GM19467 (cell line): ENCODE measurements around the gene CCDC85C.

ENCODE experiments used
- ATAC-seq: cut with Tn5 transposase; IDR thresholded peaks from one replicate; pipeline ENCODE4 v1.9.1; 2021; ENCODE audit warnings: mild to moderate bottlenecking, moderate library complexity; ENCODE audit not compliant: unreplicated experiment

CCDC85C gene

GRCh38 chr14:99632410-99633035 lies 28.5 kb upstream of the CCDC85C start:
- no peak for ATAC-seq

GRCh38 chr14:99630202-99630601 lies 26.2 kb upstream of the CCDC85C start:
- ATAC-seq: no peak

DNA sequence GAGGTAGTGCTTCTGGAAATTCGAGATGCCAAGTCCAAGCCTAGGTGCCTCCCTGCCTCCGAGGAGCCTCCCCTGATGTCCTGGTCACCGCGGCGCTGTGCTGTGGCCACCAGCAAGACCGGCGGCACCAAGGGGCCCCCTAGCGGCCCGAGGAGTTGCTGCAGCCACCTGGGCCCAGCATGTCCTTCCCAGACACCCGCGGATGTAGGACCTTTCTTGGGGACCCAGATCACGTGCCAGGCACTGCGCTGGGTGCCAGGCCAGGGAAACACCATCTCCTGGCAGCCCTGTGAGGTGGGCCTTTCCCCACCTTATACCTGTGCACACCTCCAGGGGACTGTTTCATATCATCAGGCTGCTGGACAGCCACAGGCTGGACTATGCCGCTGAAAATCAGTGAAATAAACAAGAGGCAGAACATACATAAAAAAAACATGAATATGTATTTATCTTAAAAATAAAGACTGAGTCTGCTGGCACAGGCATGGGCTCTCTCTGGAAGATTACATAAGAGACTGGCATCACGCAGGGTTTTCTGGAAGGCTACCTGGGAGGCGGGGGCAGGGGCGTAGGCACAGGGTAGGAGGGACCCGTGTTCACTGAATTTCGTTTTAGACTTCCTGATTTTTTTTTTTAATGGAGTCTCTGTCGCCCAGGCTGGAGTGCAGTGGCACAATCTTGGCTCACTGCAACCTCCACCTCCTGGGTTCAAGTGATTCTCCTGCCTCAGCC lies 25.0 kb upstream of the CCDC85C start:
- ATAC-seq: no peak

GRCh38 chr14:99627510-99628381 lies 23.7 kb upstream of the CCDC85C start:
- no peak for ATAC-seq

- no peak for ATAC-seq
These were observed 23.1 kb upstream of the CCDC85C start for GRCh38 chr14:99627100-99627499.

DNA sequence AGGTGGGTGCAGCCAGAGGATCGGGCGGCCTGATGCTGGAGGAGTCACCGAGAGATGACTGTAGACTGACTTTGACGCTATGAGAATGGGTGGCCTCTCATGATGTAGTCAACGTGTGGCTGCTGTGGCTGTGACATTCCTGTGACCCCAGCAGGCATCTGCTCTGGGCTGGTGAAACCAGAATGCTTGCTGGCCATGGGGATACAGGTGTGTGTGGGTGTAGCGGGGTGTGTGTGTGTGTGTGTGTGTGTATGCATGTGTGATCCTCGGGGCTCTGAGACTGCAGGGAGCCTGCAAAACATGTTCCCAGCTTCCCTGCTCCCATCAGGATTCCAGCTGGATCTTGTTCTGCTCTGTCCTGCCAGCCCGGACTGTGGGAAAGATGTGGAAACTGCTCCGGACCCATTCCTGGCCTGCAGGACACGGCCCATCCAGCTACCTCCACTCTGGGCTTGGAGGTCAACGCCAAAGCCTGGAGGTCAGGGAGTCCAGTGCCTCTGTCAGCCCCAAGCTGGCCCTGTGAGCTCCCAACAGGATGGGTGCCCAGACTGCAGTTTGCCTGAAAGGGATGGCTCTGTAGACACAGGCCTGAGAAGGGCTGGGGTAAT lies 22.1 kb upstream of the CCDC85C start:
- no peak for ATAC-seq

DNA sequence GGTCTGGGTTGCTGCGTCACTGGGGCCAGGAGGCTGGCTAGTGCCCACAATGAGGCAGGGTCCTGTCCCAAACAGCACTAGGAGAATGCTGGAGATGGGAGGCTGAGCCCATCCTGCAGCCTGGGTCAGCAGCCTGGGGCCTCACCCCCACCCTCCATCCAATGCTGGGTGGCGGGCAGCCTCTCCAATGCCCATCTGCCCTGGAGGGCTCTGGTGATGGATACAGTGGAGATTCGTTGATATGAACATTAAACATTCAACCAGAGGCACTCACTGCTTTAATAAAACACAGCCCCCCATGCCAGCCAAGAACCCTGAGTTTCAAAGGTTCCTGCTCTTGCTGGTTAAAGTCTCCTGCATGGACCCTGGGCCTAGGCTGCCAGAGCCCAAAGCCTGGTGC lies 21.5 kb upstream of the CCDC85C start:
- ATAC-seq: no peak

DNA sequence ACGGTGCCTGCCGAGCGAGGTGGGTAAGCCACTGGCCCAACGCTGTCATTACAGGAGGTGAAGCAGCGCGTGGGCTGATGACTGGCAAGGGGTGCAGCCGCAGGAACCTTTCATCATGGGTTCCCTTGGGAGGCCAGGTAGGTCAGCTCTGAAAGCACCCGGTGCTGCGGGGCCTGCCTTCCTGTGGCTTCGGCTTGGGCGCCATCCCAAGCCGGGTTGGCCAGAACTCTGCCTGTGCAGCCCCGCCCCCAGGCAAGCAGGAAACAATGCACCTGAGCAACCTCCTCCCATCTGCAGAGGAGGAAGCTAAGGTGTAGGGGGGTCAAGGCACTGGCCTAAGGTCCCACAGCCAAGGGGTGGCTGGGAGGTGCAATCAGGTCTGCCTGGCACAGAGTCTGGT lies 21.0 kb upstream of the CCDC85C start:
- no peak for ATAC-seq

DNA sequence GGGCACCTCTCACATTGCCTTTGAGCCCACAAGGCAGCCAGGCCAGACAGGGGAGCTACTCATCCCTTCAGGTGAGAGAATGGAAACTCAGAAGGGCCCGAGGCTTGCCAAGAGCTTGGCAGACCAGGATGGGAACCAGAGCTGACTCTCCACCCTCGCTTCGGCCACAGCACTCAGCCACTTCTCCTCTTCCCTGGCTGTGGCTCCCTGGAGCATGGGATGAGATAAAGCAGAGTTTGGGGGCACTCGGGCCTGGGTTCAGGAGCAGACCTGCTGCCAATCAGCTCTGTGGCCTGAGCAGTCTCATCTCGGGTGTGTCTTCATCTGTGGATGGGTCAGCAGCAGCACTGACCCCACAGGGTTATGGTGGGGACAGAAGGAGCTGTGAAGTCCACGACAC lies 20.0 kb upstream of the CCDC85C start:
- ATAC-seq: no peak

DNA sequence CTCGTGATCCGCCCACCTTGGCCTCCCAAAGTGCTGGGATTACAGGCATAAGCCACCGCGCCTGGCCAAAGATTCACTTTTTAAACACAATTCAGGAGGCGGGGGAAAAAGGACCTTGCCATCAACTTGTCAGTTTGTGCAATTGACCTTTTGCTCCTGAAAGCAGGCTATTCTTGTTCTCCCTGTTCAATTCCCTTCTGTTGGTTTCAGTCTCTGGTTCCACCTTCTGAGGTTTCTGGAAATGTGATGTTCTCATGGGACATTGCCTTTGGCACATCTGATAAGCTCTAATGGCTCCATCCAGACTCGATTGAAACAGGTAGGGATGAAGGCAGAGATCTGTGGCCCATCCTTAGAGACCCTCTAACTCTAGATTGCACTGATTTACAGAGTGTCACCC lies 17.9 kb upstream of the CCDC85C start:
- no peak for ATAC-seq

DNA sequence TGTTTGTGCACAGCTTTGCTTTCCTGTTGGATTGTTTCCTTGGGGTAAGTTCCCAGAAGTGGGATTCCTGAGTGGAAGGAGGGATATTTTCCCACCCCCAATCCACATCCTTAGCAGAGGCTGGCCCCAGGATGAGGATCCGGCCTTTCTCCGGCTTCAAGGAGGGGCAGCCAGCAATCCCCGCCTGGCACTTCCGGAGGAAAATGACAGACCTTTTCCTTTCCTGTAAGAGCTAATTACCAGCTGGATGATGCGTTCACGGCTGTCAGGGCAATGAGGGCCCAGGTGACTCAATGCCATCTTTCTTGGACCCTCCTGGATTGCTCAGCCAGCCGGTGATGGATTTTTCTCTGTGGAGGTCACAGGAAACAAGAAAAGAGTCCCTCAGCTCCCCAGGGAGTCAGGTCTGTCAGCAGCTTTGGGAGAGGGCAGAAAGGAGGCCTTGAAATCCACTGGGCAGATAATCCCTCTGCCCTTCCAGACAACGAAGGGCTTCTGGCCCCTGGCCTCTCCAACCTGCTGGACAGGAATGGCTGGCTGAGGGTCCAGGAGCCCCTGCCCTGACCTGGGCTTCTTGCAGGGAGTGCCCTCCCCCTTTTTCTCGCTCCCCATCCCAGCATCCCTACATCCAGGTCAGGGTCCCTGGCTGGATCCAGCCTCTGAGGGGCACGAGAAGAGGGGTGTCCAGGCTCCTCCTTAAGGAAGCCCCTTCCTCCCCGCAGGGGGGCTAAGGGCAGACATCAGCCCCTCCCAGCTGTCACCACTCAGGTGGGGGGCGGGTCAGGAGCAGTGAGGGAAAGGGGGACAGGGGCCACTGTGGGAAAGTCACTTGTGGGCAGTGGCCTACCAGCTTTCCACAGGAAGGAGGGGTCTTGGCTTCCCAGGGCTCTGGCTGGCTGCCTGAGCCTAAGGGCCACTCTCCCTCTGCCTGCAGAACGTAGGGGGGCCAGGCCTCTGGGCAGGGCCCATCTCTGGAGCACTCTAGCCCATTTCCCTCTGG lies 16.1 kb upstream of the CCDC85C start:
- ATAC-seq: no peak

DNA sequence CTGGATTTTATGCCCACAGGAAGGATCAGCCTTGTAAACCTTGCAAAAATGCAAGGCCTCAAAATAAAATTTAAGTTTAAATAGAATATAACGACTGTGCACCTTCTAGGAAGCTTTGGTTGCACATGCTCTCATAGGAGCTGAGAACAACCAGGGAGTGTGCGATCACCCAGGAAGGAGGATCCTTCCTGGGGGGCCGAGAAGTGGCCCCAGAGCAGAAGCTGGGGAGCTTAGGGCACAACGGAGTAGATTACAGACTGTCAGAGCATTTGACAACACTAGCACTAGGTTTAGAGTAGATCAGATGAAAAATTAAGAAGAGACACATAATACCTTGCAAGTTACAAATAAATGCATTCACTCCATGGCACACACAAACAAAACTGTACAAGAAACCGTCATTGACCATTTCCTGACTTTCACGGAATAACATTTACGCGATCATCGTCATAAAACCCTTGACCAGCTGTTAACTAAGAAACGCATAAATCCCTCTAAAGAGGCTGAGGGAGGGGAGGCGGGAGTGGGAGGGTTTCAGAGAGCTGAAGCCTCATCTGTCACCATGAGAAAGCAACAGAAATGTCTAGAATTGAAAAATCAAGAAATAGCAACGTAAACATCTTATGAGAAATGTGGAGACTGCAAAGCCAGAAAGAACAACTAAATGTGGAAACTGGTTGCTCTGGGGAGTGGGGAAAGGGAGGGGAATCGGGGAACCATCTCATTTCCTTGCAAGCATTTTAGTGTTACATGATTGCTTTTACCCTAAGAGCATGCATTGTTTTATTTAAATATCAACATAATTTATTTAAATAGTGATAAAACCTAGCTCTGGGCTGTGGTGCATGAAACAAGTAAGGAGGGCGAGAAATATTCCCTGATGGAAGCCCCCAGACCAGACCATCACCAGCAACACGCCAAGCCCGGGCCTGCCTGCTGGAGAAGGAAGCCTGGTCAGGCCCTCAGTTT lies 13.1 kb upstream of the CCDC85C start:
- no peak for ATAC-seq

DNA sequence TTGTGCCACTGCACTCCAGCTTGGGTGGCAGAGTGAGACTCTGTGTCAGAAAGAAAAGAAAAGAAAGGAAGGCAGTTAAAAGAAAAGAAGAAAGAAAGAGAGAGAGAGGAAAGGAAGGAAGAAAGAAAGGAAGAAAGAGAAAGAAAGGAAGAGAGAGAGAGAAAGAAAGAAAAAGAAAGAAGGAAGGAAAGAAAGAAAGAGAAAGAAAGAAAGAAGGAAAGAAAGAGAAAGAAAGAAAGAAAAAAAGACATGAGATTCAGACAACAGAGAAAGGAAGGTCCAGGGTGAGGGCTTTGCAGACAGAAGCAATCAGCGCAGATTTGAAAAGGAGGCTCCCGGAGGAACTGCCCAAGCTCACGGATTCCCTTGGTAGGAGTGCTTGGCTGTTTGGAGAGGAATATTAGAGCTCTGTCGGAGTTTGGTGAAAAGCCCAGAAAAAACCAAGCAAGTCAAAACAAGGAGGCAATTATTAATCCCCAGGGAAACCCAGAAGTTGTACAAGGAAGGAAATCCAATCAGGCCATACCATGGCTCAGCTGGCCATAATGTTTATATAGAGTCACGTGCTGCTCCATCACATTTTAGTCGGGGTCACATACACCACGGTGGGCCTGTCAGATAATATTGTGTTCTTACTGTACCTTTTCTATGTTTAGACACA lies 11.6 kb upstream of the CCDC85C start:
- no peak for ATAC-seq

DNA sequence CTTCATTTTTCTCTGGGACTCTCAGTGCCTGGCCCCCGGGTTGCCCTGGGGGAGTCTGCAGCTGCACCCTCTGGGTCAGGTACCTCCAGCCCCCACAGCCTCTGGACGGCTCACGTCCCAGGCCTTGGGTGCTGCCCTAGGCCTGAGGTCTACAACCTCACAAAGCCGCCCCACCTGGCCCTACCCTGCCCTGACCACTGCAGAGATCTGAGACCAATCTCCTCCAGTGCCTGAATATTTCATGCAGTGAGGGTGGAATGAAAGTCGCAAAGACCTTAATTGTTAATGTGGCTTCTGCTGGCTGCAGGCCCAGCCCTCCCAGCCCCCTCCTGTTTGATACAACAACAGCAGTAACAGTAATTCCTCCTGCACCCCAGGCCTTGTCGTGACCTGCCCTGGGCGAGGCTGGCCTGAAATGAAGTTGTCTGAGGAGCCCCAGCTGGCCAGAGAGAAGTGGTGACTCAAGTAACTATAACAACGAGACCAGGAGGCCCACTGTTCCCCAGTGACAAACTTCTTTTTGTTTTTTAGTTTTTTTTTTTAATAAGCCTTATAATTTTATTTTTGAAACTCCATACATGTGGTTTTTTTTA lies 8.8 kb upstream of the CCDC85C start:
- no peak for ATAC-seq

DNA sequence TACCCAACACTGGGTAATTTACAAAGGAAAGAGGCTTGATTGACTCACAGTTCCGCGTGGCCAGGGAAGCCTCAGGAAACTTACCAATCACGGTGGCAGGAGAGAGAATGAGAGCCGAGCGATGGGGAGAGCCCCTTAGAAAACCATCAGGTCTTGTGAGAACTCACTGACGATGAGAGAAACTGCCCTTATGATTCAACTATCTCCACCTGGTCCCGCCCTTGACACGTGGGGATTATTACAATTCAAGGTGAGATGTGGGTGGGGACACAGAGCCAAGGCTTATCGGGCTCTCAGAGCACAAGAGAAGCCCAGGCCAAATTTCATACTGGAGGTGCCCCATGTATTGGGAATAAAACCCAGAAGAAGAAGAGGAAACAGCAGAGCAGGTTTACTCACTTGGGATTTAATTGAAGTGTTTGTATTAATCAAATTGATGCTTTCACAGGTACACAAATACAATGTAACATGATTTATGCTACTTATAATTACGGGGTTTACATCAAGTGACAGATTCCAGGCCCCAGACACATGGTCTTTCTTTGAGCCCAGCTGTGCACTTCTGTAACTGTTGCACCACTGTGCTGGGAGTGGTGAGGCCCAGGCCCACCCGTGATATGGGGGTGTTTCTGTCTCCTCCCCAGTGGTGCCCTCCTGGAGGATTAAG lies 8.2 kb upstream of the CCDC85C start:
- ATAC-seq: no peak

GRCh38 chr14:99611646-99612045 lies 7.6 kb upstream of the CCDC85C start:
- no peak for ATAC-seq
